Thyroid gland (tissue), 4 donors: ENCODE data around the gene GIMD1.

Experiments used
- POLR2A ChIP-seq, 2 donors: fragments of 450-650 bp; IDR thresholded peaks; one replicate each; pipeline ENCODE4 v1.6.1; 2017; ENCODE audit warnings: antibody characterized with exemption in 2 of 2, mild to moderate bottlenecking in 2 of 2, moderate library complexity in 1 of 2
- TF ChIP-seq, protein P1 (sequence below), 6 experiments: fragments of 200-600 bp in 3 of 6; fragments of 450-650 bp in 3 of 6; sonication (generic) in 3 of 6; IDR thresholded peaks; one replicate each; pipeline ENCODE4 v1.5.1; 2016 to 2019; ENCODE audit warnings: antibody characterized with exemption in 6 of 6, mild to moderate bottlenecking in 2 of 6, inconsistent platforms in 1 of 6, moderate library complexity in 1 of 6

DNA sequence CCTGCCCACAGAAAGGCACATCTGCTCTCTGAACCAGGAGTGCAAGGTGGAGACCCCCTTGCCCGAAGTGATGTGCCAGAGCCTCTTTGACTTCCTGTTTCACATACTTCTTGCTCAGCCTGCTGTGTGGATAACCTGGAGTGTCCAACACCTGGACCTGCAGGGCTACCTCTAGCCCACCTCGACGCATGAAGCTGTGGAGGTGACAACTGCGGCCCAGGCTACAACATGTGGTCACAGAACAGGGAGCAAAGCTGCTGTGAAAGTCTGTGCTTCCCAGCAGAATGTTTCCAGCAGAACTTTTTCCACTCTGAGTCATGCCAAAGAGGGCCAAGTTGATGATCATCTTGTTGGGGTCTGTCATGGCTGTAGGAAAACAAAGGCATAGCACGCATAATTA is 1.5 kb downstream of the GIMD1 start:
- TF ChIP-seq, protein P1, sequence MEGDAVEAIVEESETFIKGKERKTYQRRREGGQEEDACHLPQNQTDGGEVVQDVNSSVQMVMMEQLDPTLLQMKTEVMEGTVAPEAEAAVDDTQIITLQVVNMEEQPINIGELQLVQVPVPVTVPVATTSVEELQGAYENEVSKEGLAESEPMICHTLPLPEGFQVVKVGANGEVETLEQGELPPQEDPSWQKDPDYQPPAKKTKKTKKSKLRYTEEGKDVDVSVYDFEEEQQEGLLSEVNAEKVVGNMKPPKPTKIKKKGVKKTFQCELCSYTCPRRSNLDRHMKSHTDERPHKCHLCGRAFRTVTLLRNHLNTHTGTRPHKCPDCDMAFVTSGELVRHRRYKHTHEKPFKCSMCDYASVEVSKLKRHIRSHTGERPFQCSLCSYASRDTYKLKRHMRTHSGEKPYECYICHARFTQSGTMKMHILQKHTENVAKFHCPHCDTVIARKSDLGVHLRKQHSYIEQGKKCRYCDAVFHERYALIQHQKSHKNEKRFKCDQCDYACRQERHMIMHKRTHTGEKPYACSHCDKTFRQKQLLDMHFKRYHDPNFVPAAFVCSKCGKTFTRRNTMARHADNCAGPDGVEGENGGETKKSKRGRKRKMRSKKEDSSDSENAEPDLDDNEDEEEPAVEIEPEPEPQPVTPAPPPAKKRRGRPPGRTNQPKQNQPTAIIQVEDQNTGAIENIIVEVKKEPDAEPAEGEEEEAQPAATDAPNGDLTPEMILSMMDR (IDR thresholded peaks at IDR 0.05): no peak
- TF ChIP-seq POLR2A (IDR thresholded peaks at IDR 0.05): no peak
